ENCODE measurements around the gene KRTAP5-9. TPM values are rescaled to one million over a fixed set of nuclear protein-coding genes. Genes with fewer than 3 reads are reported as not detected.

KRTAP5-9 gene
- total RNA-seq, 4 donors from 2014 or later, result 0.37 TPM; not detected in 3

DNA sequence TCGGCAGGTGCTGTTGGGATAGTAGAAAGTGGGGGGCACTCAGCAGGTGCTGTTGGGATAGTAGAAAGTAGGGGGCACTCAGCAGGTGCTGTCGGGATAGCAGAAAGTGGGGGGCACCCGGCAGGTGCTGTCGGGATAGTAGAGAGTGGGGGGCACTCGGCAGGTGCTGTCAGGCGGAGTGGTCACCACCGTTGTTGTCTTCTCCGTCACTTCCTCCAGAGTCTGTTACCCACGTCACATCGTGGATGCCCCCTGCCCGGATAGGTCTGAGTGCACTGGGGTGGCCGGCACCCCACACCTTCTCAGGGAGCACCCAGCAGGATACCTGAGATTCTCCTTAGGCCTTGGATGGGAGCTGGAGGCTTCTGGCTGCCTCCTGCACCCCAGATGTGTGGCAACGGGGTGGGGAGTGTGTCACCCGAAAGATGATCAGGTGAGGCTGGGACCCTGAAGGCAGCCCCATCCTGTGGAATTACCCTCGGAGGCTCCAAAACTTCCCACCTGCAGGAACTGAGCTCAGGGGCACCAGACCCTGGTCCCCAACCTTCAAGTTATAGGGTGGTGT lies 45.3 kb upstream of the KRTAP5-9 start:
- TF ChIP-seq, protein P1, sequence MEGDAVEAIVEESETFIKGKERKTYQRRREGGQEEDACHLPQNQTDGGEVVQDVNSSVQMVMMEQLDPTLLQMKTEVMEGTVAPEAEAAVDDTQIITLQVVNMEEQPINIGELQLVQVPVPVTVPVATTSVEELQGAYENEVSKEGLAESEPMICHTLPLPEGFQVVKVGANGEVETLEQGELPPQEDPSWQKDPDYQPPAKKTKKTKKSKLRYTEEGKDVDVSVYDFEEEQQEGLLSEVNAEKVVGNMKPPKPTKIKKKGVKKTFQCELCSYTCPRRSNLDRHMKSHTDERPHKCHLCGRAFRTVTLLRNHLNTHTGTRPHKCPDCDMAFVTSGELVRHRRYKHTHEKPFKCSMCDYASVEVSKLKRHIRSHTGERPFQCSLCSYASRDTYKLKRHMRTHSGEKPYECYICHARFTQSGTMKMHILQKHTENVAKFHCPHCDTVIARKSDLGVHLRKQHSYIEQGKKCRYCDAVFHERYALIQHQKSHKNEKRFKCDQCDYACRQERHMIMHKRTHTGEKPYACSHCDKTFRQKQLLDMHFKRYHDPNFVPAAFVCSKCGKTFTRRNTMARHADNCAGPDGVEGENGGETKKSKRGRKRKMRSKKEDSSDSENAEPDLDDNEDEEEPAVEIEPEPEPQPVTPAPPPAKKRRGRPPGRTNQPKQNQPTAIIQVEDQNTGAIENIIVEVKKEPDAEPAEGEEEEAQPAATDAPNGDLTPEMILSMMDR (IDR thresholded peaks at IDR 0.05), result no peak
- no peak for DNase-seq (ENCODE audit: low spot score)
- no peak for ATAC-seq (ENCODE audit: low FRiP score)

DNA sequence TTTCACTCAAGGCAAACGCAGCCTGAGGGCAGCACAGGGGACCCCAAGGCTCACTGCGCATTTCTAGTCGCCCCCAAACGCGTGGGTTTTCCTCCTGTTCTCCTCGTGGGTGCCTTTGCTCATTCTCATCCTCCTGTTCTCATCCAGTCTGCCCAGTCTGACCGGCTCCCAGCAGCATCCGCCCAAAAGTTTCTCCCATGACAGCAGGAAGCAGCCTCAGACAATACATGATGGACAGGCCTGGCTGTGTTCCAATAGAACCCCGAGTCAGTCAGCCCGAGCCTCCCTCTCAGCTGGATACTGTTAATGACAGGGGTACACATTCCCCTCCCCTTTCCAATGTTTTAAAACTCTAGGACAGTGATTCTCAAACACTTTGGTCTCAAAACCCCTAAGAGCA lies 43.7 kb upstream of the KRTAP5-9 start:
- ATAC-seq (ENCODE audit: low FRiP score), result no peak
- no peak for DNase-seq (ENCODE audit: low spot score)
- TF ChIP-seq, protein P1 (IDR thresholded peaks at IDR 0.05), result no peak

DNA sequence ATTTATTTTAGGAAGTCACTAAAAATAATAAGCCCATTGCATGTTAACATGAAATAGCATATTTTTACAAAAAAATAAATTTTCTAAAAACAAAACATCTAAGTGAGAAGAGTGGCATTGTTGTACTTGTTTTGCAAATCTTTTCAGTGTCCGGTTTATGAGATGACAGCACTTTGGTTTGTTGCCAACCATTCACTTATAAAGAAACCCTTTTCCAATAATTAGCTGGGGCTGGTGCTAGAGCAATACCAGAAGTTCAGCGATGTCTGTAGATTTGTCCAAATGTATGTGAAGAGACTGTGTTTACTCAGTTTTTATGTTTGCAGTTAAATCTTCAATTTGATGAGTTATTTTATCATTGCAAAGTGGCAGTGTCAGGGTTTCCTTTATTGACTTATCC lies 43.2 kb upstream of the KRTAP5-9 start:
- ATAC-seq (ENCODE audit: low FRiP score) (no peak), DNase-seq (ENCODE audit: low spot score) (no peak)
- TF ChIP-seq, protein P1 (IDR thresholded peaks at IDR 0.05), result no peak

- TF ChIP-seq, protein P1 (IDR thresholded peaks at IDR 0.05), result no peak
- DNase-seq (ENCODE audit: low spot score) (no peak), ATAC-seq (ENCODE audit: low FRiP score) (no peak)
Observed at GRCh38 chr11:71505781-71506180, 42.4 kb upstream of the KRTAP5-9 start.

GRCh38 chr11:71507102-71507501 lies 41.1 kb upstream of the KRTAP5-9 start:
- DNase-seq (ENCODE audit: low spot score) (no peak), ATAC-seq (ENCODE audit: low FRiP score) (no peak)
- TF ChIP-seq, protein P1 (IDR thresholded peaks at IDR 0.05), result no peak

GRCh38 chr11:71518506-71519471 lies 29.4 kb upstream of the KRTAP5-9 start:
- DNase-seq (ENCODE audit: low spot score) (no peak), ATAC-seq (ENCODE audit: low FRiP score) (no peak)
- TF ChIP-seq, protein P1 (IDR thresholded peaks at IDR 0.05), result no peak

All from omental fat pad (tissue), 4 donors.